HepG2 (cell line): Measurements from ENCODE around the gene SLC35B2. TPM values are rescaled to one million over a fixed set of nuclear protein-coding genes. Genes with fewer than 3 reads are reported as not detected.

Experiments used
- ATAC-seq: fragments of 200-7000 bp; cut with Tn5 transposase; 3 replicates; pipeline ENCODE4 v1.9.1; 2020; ENCODE audit warnings: mild to moderate bottlenecking, moderate library complexity
- BruUV-seq: library from RNA; stranded (reverse); fragments of 400-500 nt; replicated peaks from 2 replicates; lab custom pipeline; 2021; lab: Mats Ljungman, UMichigan
- CTCF ChIA-PET: fragments of 300-600 bp; formaldehyde crosslinking; extraction: SDS; loops from one replicate; lab custom pipeline; 2021; ENCODE audit warnings: low total read pairs, inconsistent platforms, low intra/inter-chr PET ratio; lab: Yijun Ruan, JAX
- POLR2A ChIA-PET: fragments of 350-600 bp; sonication (Branson Sonifier 250); formaldehyde crosslinking; loops from one replicate; lab custom pipeline; 2020; ENCODE audit warnings: antibody characterized with exemption, inconsistent platforms; lab: Yijun Ruan, JAX
- DNase-seq: peaks from one replicate; pipeline ENCODE4 v3.0.0-alpha.2; 2015; ENCODE audit warnings: low spot score
- FAIRE-seq: peaks from 3 replicates; lab custom pipeline; 2011; peaks lifted over from hg19 to GRCh38; lab: Jason Lieb, UNC
- H2AFZ ChIP-seq: one replicate; pipeline ENCODE4 v1.6.1; 2011; ENCODE audit warnings: low read length, inconsistent platforms
- H3K27ac ChIP-seq: fragments of 300-600 bp; 3 replicates; pipeline ENCODE4 v1.8.0; 2011; ENCODE audit warnings: mixed run types, mild to moderate bottlenecking, mixed read lengths, low read length, inconsistent platforms; ENCODE audit not compliant: insufficient read depth; ENCODE audit errors: extremely low read length
- H3K27me3 ChIP-seq, 2 experiments: fragments of 200-600 bp in 1 of 2; 2 replicates in 1 of 2; 3 replicates in 1 of 2; pipeline versions ENCODE4 v1.6.0 to v1.8.0; 2011; ENCODE audit warnings: low read length in 2 of 2, mild to moderate bottlenecking in 2 of 2, moderate library complexity in 2 of 2, inconsistent platforms in 1 of 2; ENCODE audit not compliant: insufficient read depth in 2 of 2, control insufficient read depth in 1 of 2
- H3K36me3 ChIP-seq, 2 experiments: fragments of 200-600 bp in 1 of 2; replicated peaks in 1 of 2; 2 replicates in 1 of 2; 3 replicates in 1 of 2; pipeline versions ENCODE4 v1.5.1 to v1.8.0; 2011; ENCODE audit warnings: low read length in 2 of 2, inconsistent platforms in 1 of 2; ENCODE audit not compliant: insufficient read depth in 2 of 2, control insufficient read depth in 1 of 2
- H3K4me1 ChIP-seq: 2 replicates; pipeline ENCODE4 v1.5.1; 2012; ENCODE audit warnings: low read length, inconsistent platforms; ENCODE audit not compliant: insufficient read depth
- H3K4me2 ChIP-seq: 2 replicates; pipeline ENCODE4 v1.6.0; 2011; ENCODE audit warnings: low read depth, low read length, inconsistent platforms
- H3K4me3 ChIP-seq, 3 experiments: fragments of 200-600 bp in 1 of 3; sonication (generic), shearing (Covaris generic) in 1 of 3; replicated peaks in 1 of 3; 2 replicates each; pipeline ENCODE4 v1.5.1; 2011 to 2016; ENCODE audit warnings: low read length in 3 of 3, inconsistent platforms in 2 of 3, low read depth in 2 of 3, mild to moderate bottlenecking in 2 of 3, control low read depth in 1 of 3, mixed read lengths in 1 of 3; ENCODE audit not compliant: insufficient read depth in 1 of 3
- H3K79me2 ChIP-seq: one replicate; pipeline ENCODE4 v1.6.1; 2011; ENCODE audit warnings: low read length, inconsistent platforms; ENCODE audit not compliant: insufficient read depth
- H3K9ac ChIP-seq: 2 replicates; pipeline ENCODE4 v1.6.0; 2011; ENCODE audit warnings: mild to moderate bottlenecking, low read depth, low read length, inconsistent platforms; ENCODE audit not compliant: insufficient read depth
- H3K9me3 ChIP-seq: 2 replicates; pipeline ENCODE4 v1.5.1; 2012; ENCODE audit warnings: mild to moderate bottlenecking, low read length
- H4K20me1 ChIP-seq: 2 replicates; pipeline ENCODE4 v1.6.0; 2011; ENCODE audit warnings: inconsistent platforms, mild to moderate bottlenecking, low read length, moderate library complexity; ENCODE audit not compliant: insufficient read depth
- ARID5B ChIP-seq: IDR thresholded peaks from 2 replicates; pipeline ENCODE4 v1.4.0; 2020; ENCODE audit warnings: mild to moderate bottlenecking, missing genetic modification reagents
- ATF7 ChIP-seq, 2 experiments: fragments of 450-650 bp in 1 of 2; sonication (generic) in 1 of 2; formaldehyde crosslinking in 1 of 2; IDR thresholded peaks; 2 replicates each; pipeline versions ENCODE4 v1.4.0 to v1.6.1; 2016 to 2020; ENCODE audit warnings: antibody characterized with exemption in 1 of 2, mild to moderate bottlenecking in 1 of 2, missing genetic modification reagents in 1 of 2
- GLMP ChIP-seq: sonication (generic); formaldehyde crosslinking; IDR thresholded peaks from 2 replicates; pipeline ENCODE4 v1.9.0; 2021; ENCODE audit warnings: missing genetic modification reagents, mild to moderate bottlenecking, borderline replicate concordance
- JARID2 ChIP-seq: sonication (generic); formaldehyde crosslinking; IDR thresholded peaks from 2 replicates; pipeline ENCODE4 v1.8.1; 2023; ENCODE audit warnings: missing genetic modification reagents, inconsistent platforms; ENCODE audit not compliant: insufficient replicate concordance
- KAT8 ChIP-seq: IDR thresholded peaks from 2 replicates; pipeline ENCODE4 v1.6.1; 2016; ENCODE audit warnings: missing genetic modification reagents, missing compliant biosample characterization
- NFATC3 ChIP-seq: sonication (generic); formaldehyde crosslinking; IDR thresholded peaks from 2 replicates; pipeline ENCODE4 v1.5.1; 2020; ENCODE audit warnings: mild to moderate bottlenecking, missing genetic modification reagents
- NFE2 ChIP-seq: sonication (generic); formaldehyde crosslinking; IDR thresholded peaks from 2 replicates; pipeline ENCODE4 v1.4.0; 2020; ENCODE audit warnings: missing genetic modification reagents
- POLR2AphosphoS2 ChIP-seq: IDR thresholded peaks from 2 replicates; pipeline ENCODE4 v1.6.1; 2011; ENCODE audit warnings: low read depth, low read length, improper control_type of control experiment
- RCOR2 ChIP-seq: IDR thresholded peaks from 2 replicates; pipeline ENCODE4 v1.6.1; 2016; ENCODE audit warnings: missing biosample characterization, missing genetic modification reagents
- SIX1 ChIP-seq: sonication (generic); formaldehyde crosslinking; IDR thresholded peaks from 2 replicates; pipeline ENCODE4 v1.4.0; 2020; ENCODE audit warnings: missing genetic modification reagents, borderline replicate concordance
- SNAPC2 ChIP-seq: sonication (generic); formaldehyde crosslinking; IDR thresholded peaks from 2 replicates; pipeline ENCODE4 v1.8.1; 2022; ENCODE audit warnings: mild to moderate bottlenecking, missing genetic modification reagents
- WIZ ChIP-seq: sonication (generic); formaldehyde crosslinking; IDR thresholded peaks from 2 replicates; pipeline ENCODE4 v1.5.1; 2020; ENCODE audit warnings: mild to moderate bottlenecking, missing genetic modification reagents
- ZNF160 ChIP-seq: sonication (generic); formaldehyde crosslinking; IDR thresholded peaks from 2 replicates; pipeline ENCODE4 v1.8.0; 2022; ENCODE audit warnings: mild to moderate bottlenecking, inconsistent platforms, missing genetic modification reagents
- ZNF839 ChIP-seq: sonication (generic); formaldehyde crosslinking; IDR thresholded peaks from 2 replicates; pipeline ENCODE4 v1.4.0; 2020; ENCODE audit warnings: missing genetic modification reagents, mild to moderate bottlenecking, borderline replicate concordance
- WGBS: methylation state at CpG from one replicate; pipeline ENCODE4 v1.1.6; 2017; ENCODE audit warnings: low lambda C conversion rate; 5-methylcytosine and 5-hydroxymethylcytosine counted together
- in situ Hi-C: cut with HindIII; loops from 2 replicates; pipeline ENCODE4 v1.10.0; 2017; ENCODE audit warnings: low pct_unique_long_range_greater_than_20kb; ENCODE audit not compliant: extremely low pct_ligation_motif_present
- intact Hi-C: fragments of 100-400 bp; cut with micrococcal nuclease; formaldehyde crosslinking; loops from one replicate; pipeline ENCODE4 v1.10.0; 2022; ENCODE audit not compliant: unreplicated experiment
- polyA plus RNA-seq, 8 experiments: library from polyadenylated mRNA; depleted of rRNA in 3 of 8; stranded (reverse) in 7 of 8; unstranded in 1 of 8; fragments of >200 nt; fragmentation: Illumina TruSeq in 4 of 8; extraction: Trizol in 4 of 8; gene quantifications; 2 replicates each; pipeline versions ENCODE4 v1.2.1 to v1.2.3, GENCODE V29; 2011 to 2016; ENCODE audit warnings: low read depth in 4 of 8, missing spikeins in 1 of 8, mixed read lengths in 1 of 8; ENCODE audit not compliant: insufficient read depth in 1 of 8
- total RNA-seq, 5 experiments: library from RNA; depleted of rRNA; stranded (reverse); fragments of >200 nt; fragmentation: Illumina TruSeq; extraction: Trizol; gene quantifications; 2 replicates each; pipeline ENCODE4 v1.2.3, GENCODE V29; 2016; ENCODE audit warnings: low read depth in 1 of 5

The SLC35B2 gene
- total and polyA plus RNA-seq, 2 of the 13 experiments (the other 11 are each of a cell fraction or from before 2014, with no cell fraction given), result 61.1 to 148 TPM

DNA sequence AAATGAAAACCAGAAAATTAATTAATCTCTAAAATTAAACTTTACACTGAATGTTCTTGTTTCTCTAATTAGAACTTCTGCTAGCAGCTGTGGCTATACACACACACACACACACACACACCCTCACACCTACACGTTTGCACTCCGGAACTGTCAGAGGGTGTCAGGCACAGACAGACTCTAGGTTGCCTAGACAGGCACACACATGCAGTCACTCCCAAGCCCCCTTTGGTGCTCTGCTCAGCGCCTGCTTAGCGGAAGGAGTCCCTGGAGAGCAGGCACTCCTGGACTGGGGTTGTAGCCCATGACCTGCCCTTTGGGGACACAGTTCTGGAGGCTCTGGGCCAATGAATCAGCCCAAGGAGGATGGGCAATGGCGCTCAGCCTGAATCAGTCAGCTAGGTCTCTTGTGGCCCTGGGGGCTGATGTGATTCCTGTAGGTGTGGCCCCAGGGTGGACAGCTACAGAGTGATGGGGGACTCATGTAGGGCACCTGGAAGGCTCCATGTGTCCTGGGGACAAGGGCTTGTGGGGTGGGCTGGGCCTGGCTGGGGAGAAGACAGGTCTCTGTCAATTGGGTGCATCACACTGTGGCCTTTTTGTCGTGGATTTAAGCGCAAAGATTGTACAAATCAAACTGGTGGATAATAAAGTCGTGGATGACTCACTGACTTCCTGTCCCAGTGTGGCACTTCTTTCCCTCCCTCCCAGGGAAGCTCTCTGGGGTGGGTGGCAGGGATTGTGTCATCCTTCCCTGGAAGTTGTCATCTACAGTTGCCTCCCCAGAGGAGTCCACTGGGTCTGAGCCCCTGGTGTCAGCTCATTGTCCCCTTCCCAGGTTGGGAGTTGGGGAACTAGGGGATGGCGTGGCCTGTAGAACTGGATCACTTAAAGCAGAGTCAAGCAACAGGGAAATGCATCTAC, 21.7 kb upstream of the SLC35B2 start (continued):
- TF ChIP-seq NFATC3 (CRISPR knock-in tag) (no peak), ZNF839 (CRISPR knock-in tag) (no peak)

- peaks cover 3% of the 10 kb centered on the region; the same call in 1 of the 2 replicates for H4K20me1 ChIP-seq
- no peak for TF ChIP-seq NFE2
- no peak for TF ChIP-seq GLMP (CRISPR knock-in tag)
- no peak for TF ChIP-seq ZNF160
- TF ChIP-seq RCOR2 (CRISPR knock-in tag), result no peak
- no peak for TF ChIP-seq ARID5B (CRISPR knock-in tag)
- TF ChIP-seq POLR2AphosphoS2, result no peak
- TF ChIP-seq SNAPC2 (CRISPR knock-in tag), result no peak
- TF ChIP-seq JARID2 (CRISPR knock-in tag), result no peak
- no peak for TF ChIP-seq SIX1 (CRISPR knock-in tag)
- TF ChIP-seq ATF7 (IDR thresholded peaks at IDR 0.05), result no peak
- TF ChIP-seq ATF7 (CRISPR knock-in tag; IDR thresholded peaks at IDR 0.05), result no peak
- no peak for TF ChIP-seq KAT8 (CRISPR knock-in tag)
- TF ChIP-seq WIZ (CRISPR knock-in tag), result no peak
- CTCF ChIA-PET, result no interaction called here
- H3K36me3 ChIP-seq, result no peaks in the 10 kb centered on the region
- ATAC-seq (no peak), DNase-seq (no peak), FAIRE-seq (no peak)
- BruUV-seq, result no TSS peak
- intact Hi-C loops (no loop called here), in situ Hi-C loops (no loop called here)
- no peak overlapping the region for H3K4me3 ChIP-seq
- POLR2A ChIA-PET, result no interaction called here
- no peak overlapping the region for H3K9ac ChIP-seq
- H3K27me3 ChIP-seq, result peaks cover 31 to 84% of the 10 kb centered on the region in 2 experiments
- 4% methylated on average over 2 of the region's 3 CpGs for WGBS
- no peaks in the 10 kb centered on the region for H3K79me2 ChIP-seq
- peaks cover 28% of the 10 kb centered on the region for H3K4me1 ChIP-seq
- no peak overlapping the region for H2AFZ ChIP-seq
- H3K9me3 ChIP-seq, result no peaks in the 10 kb centered on the region
- no peak overlapping the region for H3K4me2 ChIP-seq
- no peak overlapping the region for H3K27ac ChIP-seq
Observed at GRCh38 chr6:44278315-44278714, 21.0 kb upstream of the SLC35B2 start.
